ENCODE data around the gene RFTN1.

GRCh38 chr3:16448639-16449070, 64.8 kb downstream of the RFTN1 start:
- TF ChIP-seq ZNF8 (CRISPR knock-in tag; IDR thresholded peaks at IDR 0.05) (no peak), ARNTL (CRISPR knock-in tag; IDR thresholded peaks at IDR 0.05; ENCODE audit: borderline replicate concordance, low read depth) (no peak), GLIS3 (CRISPR knock-in tag; IDR thresholded peaks at IDR 0.05) (no peak), CREB5 (CRISPR knock-in tag; IDR thresholded peaks at IDR 0.05; ENCODE audit: low read depth) (no peak), PATZ1 (CRISPR knock-in tag; IDR thresholded peaks at IDR 0.05; ENCODE audit: borderline replicate concordance) (no peak), PPARA (CRISPR knock-in tag; IDR thresholded peaks at IDR 0.05; ENCODE audit: borderline replicate concordance) (no peak), ZFP3 (CRISPR knock-in tag; IDR thresholded peaks at IDR 0.05) (no peak), ZNF565 (CRISPR knock-in tag; conservative IDR thresholded peaks at IDR 0.05; ENCODE audit: low read depth) (no peak), CSDC2 (CRISPR knock-in tag; IDR thresholded peaks at IDR 0.05) (no peak), ZFP30 (CRISPR knock-in tag; IDR thresholded peaks at IDR 0.05) (no peak)
